Measurements from ENCODE around the gene NR2F6.

DNA sequence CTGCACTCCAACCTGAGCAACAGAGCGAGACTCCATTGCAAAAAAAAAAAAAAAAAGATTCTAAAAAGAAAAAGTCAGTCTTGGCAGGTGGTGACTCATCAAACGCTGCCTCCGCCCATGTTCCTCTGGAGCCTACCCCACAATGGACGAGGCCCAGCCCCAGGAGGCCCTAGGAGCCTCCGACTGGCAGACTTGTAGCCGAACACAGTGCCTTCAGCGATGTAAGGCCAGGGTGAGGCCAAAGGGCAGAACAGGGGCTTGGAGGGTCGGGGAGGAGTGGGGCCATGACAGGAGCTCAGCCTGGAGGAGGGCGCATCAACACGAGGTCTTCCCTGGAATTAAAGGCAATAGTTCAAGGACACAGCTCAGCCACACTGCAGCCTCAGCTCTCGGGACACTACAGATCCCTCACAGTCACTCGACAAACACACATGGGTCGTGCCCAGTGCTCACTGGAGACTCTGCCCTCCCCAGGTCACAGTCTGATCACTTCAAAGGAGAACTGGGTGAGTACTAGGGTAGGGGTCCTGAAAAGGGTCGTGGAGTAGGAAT, 25.4 kb downstream of the NR2F6 start:
- TF ChIP-seq CTCF (IDR thresholded peaks at IDR 0.05) (no peak), USF2 (IDR thresholded peaks at IDR 0.05) (no peak), MYC (IDR thresholded peaks at IDR 0.05; ENCODE audit: borderline replicate concordance, low read length) (no peak), POLR2A (IDR thresholded peaks at IDR 0.05; ENCODE audit: low read length) (no peak), RCOR1 (IDR thresholded peaks at IDR 0.05; ENCODE audit: low read depth, low read length) (no peak)

All from A549 (cell line).